ENCODE measurements around the gene DZIP1L.
A peak's percentile ranks its signal among the peaks of the same experiment; 100 is the strongest.
"Not testable (repeated sequence)": the region's sequence is repeated elsewhere in the genome, so short reads cannot be mapped to it uniquely, and the experiment has no call there.

The DZIP1L gene

GRCh38 chr3:138112362-138112761 lies 3.0 kb downstream of the DZIP1L start:
- no peak for DNase-seq

- no peak for DNase-seq
Measured at GRCh38 chr3:138105598-138105997, 9.8 kb downstream of the DZIP1L start.

- no peak for DNase-seq
Measured at GRCh38 chr3:138103466-138103865, 11.9 kb downstream of the DZIP1L start.

GRCh38 chr3:138101351-138101940 lies 14.0 kb downstream of the DZIP1L start:
- not testable (repeated sequence) for DNase-seq

- no peak for DNase-seq
Measured at GRCh38 chr3:138099417-138099816, 16.0 kb downstream of the DZIP1L start.

- no peak for DNase-seq
Measured at GRCh38 chr3:138097192-138098172, 17.9 kb downstream of the DZIP1L start.

- no peak for DNase-seq
Measured at GRCh38 chr3:138093721-138094120, 21.7 kb downstream of the DZIP1L start.

- no peak for DNase-seq
Measured at GRCh38 chr3:138092023-138092422, 23.4 kb downstream of the DZIP1L start.

- DNase-seq, result no peak
Measured at GRCh38 chr3:138089091-138089490, 26.3 kb downstream of the DZIP1L start.

GRCh38 chr3:138085745-138086144 lies 29.7 kb downstream of the DZIP1L start:
- not testable (repeated sequence) for DNase-seq

- DNase-seq, result no peak
Measured at GRCh38 chr3:138084196-138084595, 31.2 kb downstream of the DZIP1L start.

- peak; percentile 22 for DNase-seq
Measured at GRCh38 chr3:138082992-138083386, 32.4 kb downstream of the DZIP1L start.

GRCh38 chr3:138082085-138082991 lies 33.1 kb downstream of the DZIP1L start:
- no peak for DNase-seq

- DNase-seq, result no peak
Measured at GRCh38 chr3:138081371-138082084, 33.9 kb downstream of the DZIP1L start.

GRCh38 chr3:138079901-138080300 lies 35.5 kb downstream of the DZIP1L start:
- DNase-seq, result no peak

GRCh38 chr3:138078901-138079344 lies 36.5 kb downstream of the DZIP1L start:
- DNase-seq, result no peak

- DNase-seq, result no peak
Measured at GRCh38 chr3:138078096-138078495, 37.3 kb downstream of the DZIP1L start.

GRCh38 chr3:138072796-138073195 lies 42.6 kb downstream of the DZIP1L start:
- DNase-seq, result no peak

GRCh38 chr3:138070006-138070405 lies 45.4 kb downstream of the DZIP1L start:
- no peak for DNase-seq

- DNase-seq, result peak; percentile 4
Measured at GRCh38 chr3:138068579-138069174, 46.7 kb downstream of the DZIP1L start.

- no peak for DNase-seq
Measured at GRCh38 chr3:138068046-138068445, 47.4 kb downstream of the DZIP1L start.

- no peak for DNase-seq
Measured at GRCh38 chr3:138066972-138067371, 48.4 kb downstream of the DZIP1L start.
